NCI-H187 treated with DMSO at 0.1 percent for 48 hours (cell line): ENCODE results near the gene RBM8A.

Source experiments
- DNase-seq: peaks from one replicate; lab custom pipeline; 2025; lab: John Stamatoyannopoulos, UW

Gene RBM8A

GRCh38 chr1:145927063-145927886 lies at the start of gene RBM8A:
RBM8A (minus strand) TSS chr1:145927484; CDS start chr1:145927426, 58 bp downstream.
- peak; percentile 100 for DNase-seq

GRCh38 chr1:145977016-145977415 lies 49.7 kb upstream of the RBM8A start:
- no peak for DNase-seq

GRCh38 chr1:145975216-145975615 lies 47.9 kb upstream of the RBM8A start:
- no peak for DNase-seq

- DNase-seq = no peak
Measured at GRCh38 chr1:145974721-145975120, 47.4 kb upstream of the RBM8A start.

- no peak for DNase-seq
Measured at GRCh38 chr1:145972580-145972979, 45.3 kb upstream of the RBM8A start.

GRCh38 chr1:145967288-145967687 lies 40.0 kb upstream of the RBM8A start:
- no peak for DNase-seq

- DNase-seq = no peak
Measured at GRCh38 chr1:145965119-145965744, 37.9 kb upstream of the RBM8A start.

- peak; percentile 95 for DNase-seq
Measured at GRCh38 chr1:145964328-145965118, 37.2 kb upstream of the RBM8A start, which contains the start of the genes ANKRD34A and POLR3GL. ANKRD34A (minus strand) TSS chr1:145964575; CDS start chr1:145961759, 2,816 bp downstream. POLR3GL (plus strand) TSS chr1:145964690; CDS start chr1:145974866, 10,176 bp downstream.

GRCh38 chr1:145963265-145964019 lies 36.2 kb upstream of the RBM8A start:
- DNase-seq = no peak

- DNase-seq = no peak
Measured at GRCh38 chr1:145962157-145963102, 35.1 kb upstream of the RBM8A start.

GRCh38 chr1:145961425-145962156 lies 34.3 kb upstream of the RBM8A start:
- no peak for DNase-seq

- no peak for DNase-seq
Measured at GRCh38 chr1:145961109-145961424, 33.8 kb upstream of the RBM8A start.

GRCh38 chr1:145960468-145961108 lies 33.3 kb upstream of the RBM8A start:
- no peak for DNase-seq

GRCh38 chr1:145959957-145960467 lies 32.7 kb upstream of the RBM8A start:
- DNase-seq = no peak

- DNase-seq = no peak
Measured at GRCh38 chr1:145959333-145959732, 32.0 kb upstream of the RBM8A start.

- DNase-seq = no peak
Measured at GRCh38 chr1:145958734-145959133, 31.4 kb upstream of the RBM8A start.

- DNase-seq = peak; percentile 98
Measured at GRCh38 chr1:145957443-145958319, 30.4 kb upstream of the RBM8A start, which contains the start of gene LIX1L. LIX1L (minus strand) TSS chr1:145958017; CDS start chr1:145957927, 90 bp downstream.
